ENCODE data around the gene RPAP2.

RPAP2 gene

GRCh38 chr1:92444351-92444750 is 145.5 kb downstream of the RPAP2 start:
- no peaks in the 10 kb centered on the region for H3K36me3 ChIP-seq (ENCODE audit: control insufficient read depth in 2 of 2, insufficient read depth in 2 of 2, low read length in 2 of 2)
- H3K9me3 ChIP-seq (ENCODE audit: control insufficient read depth in 2 of 2, low read length in 2 of 2), result no peaks in the 10 kb centered on the region
- H3K27ac ChIP-seq (ENCODE audit: low read length), result no peak overlapping the region
- H3K4me1 ChIP-seq (ENCODE audit: control insufficient read depth, insufficient read depth, low read length), result no peaks in the 10 kb centered on the region
- no peak overlapping the region for H3K9ac ChIP-seq (ENCODE audit: low read length in 2 of 2)
- no peaks in the 10 kb centered on the region for H3K27me3 ChIP-seq (ENCODE audit: control insufficient read depth in 1 of 2, insufficient read depth in 2 of 2, low read length in 2 of 2)
- H3K4me3 ChIP-seq (ENCODE audit: low read length in 2 of 2), result no peak overlapping the region

DNA sequence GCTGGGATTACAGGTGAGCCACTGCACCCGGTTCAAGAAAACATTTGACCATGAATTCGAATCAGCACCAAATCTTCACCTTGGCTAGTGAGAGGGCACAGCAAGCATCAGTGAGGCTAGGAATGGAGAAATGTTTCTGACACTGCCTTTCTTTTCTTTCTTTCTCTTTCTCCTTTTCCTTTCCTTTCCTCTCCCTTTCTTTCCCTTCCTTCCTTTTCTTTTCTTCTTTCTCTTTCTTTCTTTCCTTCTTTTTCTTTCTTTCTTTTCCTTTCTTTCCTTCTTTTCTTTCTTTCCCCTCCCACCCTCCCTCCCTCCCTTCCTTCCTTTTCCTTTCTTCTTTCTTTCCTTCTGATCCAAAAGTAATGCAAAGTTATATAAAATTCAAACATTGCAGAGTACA is 147.0 kb downstream of the RPAP2 start:
- Histone ChIP-seq H3K27ac (ENCODE audit: low read length) (no peak overlapping the region), H3K4me1 (ENCODE audit: control insufficient read depth, insufficient read depth, low read length) (no peaks in the 10 kb centered on the region), H3K9ac (ENCODE audit: low read length in 2 of 2) (no peak overlapping the region), H3K36me3 (ENCODE audit: control insufficient read depth in 2 of 2, insufficient read depth in 2 of 2, low read length in 2 of 2) (no peaks in the 10 kb centered on the region), H3K27me3 (ENCODE audit: control insufficient read depth in 1 of 2, insufficient read depth in 2 of 2, low read length in 2 of 2) (no peaks in the 10 kb centered on the region), H3K9me3 (ENCODE audit: control insufficient read depth in 2 of 2, low read length in 2 of 2) (no peaks in the 10 kb centered on the region), H3K4me3 (ENCODE audit: low read length in 2 of 2) (no peak overlapping the region)

DNA sequence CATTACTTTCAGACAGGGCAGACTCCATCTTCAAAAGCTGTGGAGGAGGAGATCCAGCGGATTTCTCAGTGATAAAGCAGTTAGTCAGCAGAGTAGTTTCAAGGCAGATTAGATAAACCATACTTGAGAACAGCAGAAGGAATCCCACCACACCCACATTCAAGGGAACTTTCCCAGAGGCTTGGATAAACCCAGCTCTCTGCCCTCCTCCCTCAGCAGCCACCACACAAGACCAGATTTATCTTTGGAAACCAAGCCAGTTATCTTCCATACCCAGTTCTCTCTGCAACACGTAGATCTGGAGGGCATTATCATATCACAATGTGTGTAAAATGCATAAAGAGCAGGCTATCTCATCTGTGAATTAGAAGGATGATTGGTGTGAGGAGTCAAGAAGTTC is 147.7 kb downstream of the RPAP2 start:
- Histone ChIP-seq H3K4me3 (ENCODE audit: low read length in 2 of 2) (no peak overlapping the region), H3K27ac (ENCODE audit: low read length) (no peak overlapping the region), H3K9ac (ENCODE audit: low read length in 2 of 2) (no peak overlapping the region), H3K27me3 (ENCODE audit: control insufficient read depth in 1 of 2, insufficient read depth in 2 of 2, low read length in 2 of 2) (no peaks in the 10 kb centered on the region), H3K9me3 (ENCODE audit: control insufficient read depth in 2 of 2, low read length in 2 of 2) (no peaks in the 10 kb centered on the region), H3K36me3 (ENCODE audit: control insufficient read depth in 2 of 2, insufficient read depth in 2 of 2, low read length in 2 of 2) (no peaks in the 10 kb centered on the region), H3K4me1 (ENCODE audit: control insufficient read depth, insufficient read depth, low read length) (no peaks in the 10 kb centered on the region)

DNA sequence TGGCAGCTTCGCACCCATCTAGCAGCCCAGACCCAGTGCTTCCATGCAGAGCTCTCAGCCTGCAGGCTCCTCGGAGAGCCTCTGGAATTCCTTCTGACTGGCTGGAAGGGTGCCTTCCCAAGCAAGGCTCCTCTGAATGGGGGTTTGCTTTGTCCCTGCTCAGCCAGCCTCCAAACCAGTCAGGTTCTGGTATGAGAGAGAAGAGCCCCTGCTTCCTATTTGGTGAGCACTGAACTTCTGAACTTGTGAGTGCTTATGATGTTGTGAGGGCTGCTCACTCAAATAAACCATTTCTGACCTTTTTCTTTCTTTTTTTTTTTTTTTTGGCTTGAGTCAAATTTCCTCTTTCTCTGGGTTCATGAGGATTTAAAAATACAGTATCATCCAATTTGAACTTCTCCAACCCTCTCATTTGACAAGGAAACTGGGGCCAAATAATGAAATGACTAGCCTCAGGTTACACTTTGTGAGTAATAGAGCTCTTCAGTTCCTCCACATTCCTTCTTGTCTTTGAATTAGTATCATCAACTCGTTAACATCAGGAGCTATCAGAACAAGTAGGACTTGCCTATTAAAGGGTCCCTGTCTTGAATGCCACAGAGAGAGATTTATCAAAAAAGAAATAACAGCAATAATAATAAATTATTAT is 148.3 kb downstream of the RPAP2 start:
- Histone ChIP-seq H3K9me3 (ENCODE audit: control insufficient read depth in 2 of 2, low read length in 2 of 2) (no peaks in the 10 kb centered on the region), H3K4me1 (ENCODE audit: control insufficient read depth, insufficient read depth, low read length) (no peaks in the 10 kb centered on the region), H3K36me3 (ENCODE audit: control insufficient read depth in 2 of 2, insufficient read depth in 2 of 2, low read length in 2 of 2) (no peaks in the 10 kb centered on the region), H3K27me3 (ENCODE audit: control insufficient read depth in 1 of 2, insufficient read depth in 2 of 2, low read length in 2 of 2) (no peaks in the 10 kb centered on the region), H3K4me3 (ENCODE audit: low read length in 2 of 2) (no peak overlapping the region), H3K9ac (ENCODE audit: low read length in 2 of 2) (no peak overlapping the region), H3K27ac (ENCODE audit: low read length) (no peak overlapping the region)

DNA sequence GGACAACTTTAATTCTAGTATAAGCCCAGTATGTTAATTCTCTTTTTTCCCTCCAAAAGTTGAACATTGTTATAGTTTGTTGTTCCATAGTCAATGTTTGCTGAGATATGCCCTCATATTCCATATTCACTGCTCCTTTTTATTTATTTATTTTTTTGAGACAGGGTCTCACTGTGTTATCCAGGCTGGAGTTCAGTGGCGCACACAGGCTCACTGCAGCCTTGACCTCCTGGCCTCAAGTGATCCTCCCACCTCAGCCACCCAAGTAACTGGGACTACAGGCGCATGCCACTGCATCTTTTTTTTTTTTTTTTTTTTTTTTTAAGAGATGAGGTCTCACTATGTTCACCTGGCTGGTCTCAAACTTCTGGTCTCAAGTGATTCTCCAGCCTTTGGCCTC is 149.1 kb downstream of the RPAP2 start:
- Histone ChIP-seq H3K4me3 (ENCODE audit: low read length in 2 of 2) (no peak overlapping the region), H3K27me3 (ENCODE audit: control insufficient read depth in 1 of 2, insufficient read depth in 2 of 2, low read length in 2 of 2) (no peaks in the 10 kb centered on the region), H3K27ac (ENCODE audit: low read length) (no peak overlapping the region), H3K9ac (ENCODE audit: low read length in 2 of 2) (no peak overlapping the region), H3K9me3 (ENCODE audit: control insufficient read depth in 2 of 2, low read length in 2 of 2) (no peaks in the 10 kb centered on the region), H3K36me3 (ENCODE audit: control insufficient read depth in 2 of 2, insufficient read depth in 2 of 2, low read length in 2 of 2) (no peaks in the 10 kb centered on the region), H3K4me1 (ENCODE audit: control insufficient read depth, insufficient read depth, low read length) (no peaks in the 10 kb centered on the region)
